SH-SY5Y (cell line): ENCODE results near the gene FBXO15.

ENCODE experiments used
- GATA2 ChIP-seq: IDR thresholded peaks from 2 replicates; pipeline ENCODE4 v1.6.1; 2011; ENCODE audit warnings: mild to moderate bottlenecking, low read depth, low read length
- GATA3 ChIP-seq: IDR thresholded peaks from 2 replicates; pipeline ENCODE4 v1.6.1; 2011; ENCODE audit warnings: low read depth, mild to moderate bottlenecking, low read length, moderate library complexity

DNA sequence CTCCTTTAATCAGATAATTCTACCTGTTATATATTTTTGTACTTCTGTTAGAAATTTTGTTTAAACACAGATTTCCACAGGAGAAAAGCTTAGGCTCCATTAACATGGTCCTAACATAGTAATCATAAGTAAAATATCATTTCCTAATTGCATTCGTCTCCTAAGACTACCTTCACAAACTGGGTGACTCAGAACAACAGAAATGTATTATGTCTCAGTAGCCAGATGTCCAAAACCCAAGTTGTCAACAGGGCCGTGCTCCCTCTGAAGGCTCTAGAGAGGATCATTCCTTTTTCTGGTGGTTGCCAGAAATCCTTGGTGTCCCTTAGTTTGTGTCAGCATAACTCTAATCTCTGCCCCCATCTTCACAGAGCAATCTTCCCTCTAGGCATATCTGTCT lies 5.4 kb downstream of the FBXO15 start:
- no peak for TF ChIP-seq GATA3
- no peak for TF ChIP-seq GATA2
